Tibial nerve (tissue), 4 donors: ENCODE measurements around the gene CT47A1. TPM values are rescaled to one million over a fixed set of nuclear protein-coding genes. Genes with fewer than 3 reads are reported as not detected.
"Not testable (repeated sequence)": the region's sequence is repeated elsewhere in the genome, so short reads cannot be mapped to it uniquely, and the experiment has no call there.

Source experiments
- DNase-seq, 2 donors: peaks; one replicate each; pipeline ENCODE4 v3.0.0-alpha.2; 2019; ENCODE audit warnings: low spot score in 2 of 2
- H3K27ac ChIP-seq, 4 donors: fragments of 200-600 bp; sonication (generic) in 3 of 4; one replicate each; pipeline ENCODE4 v1.5.1; 2017 to 2019; ENCODE audit warnings: mild to moderate bottlenecking in 1 of 4
- H3K27me3 ChIP-seq, 2 donors: fragments of 200-600 bp; sonication (generic) in 1 of 2; one replicate each; pipeline versions ENCODE4 v1.5.1 to v1.6.0; 2017 to 2019
- H3K36me3 ChIP-seq, 3 donors: fragments of 200-600 bp; sonication (generic); one replicate each; pipeline ENCODE4 v1.5.1; 2018 to 2019
- H3K4me1 ChIP-seq, 4 donors: fragments of 200-600 bp; sonication (generic) in 3 of 4; one replicate each; pipeline ENCODE4 v1.5.1; 2017 to 2019
- H3K4me3 ChIP-seq, 4 donors: fragments of 200-600 bp; sonication (generic) in 3 of 4; one replicate each; pipeline ENCODE4 v1.5.1; 2017 to 2019; ENCODE audit warnings: mild to moderate bottlenecking in 1 of 4, moderate library complexity in 1 of 4
- H3K9me3 ChIP-seq, 4 donors: fragments of 200-600 bp; sonication (generic) in 3 of 4; one replicate each; pipeline ENCODE4 v1.5.1; 2017 to 2019
- EP300 ChIP-seq, 2 donors: sonication (generic); formaldehyde crosslinking; IDR thresholded peaks; one replicate each; pipeline ENCODE4 v1.6.1; 2017; ENCODE audit warnings: antibody characterized with exemption in 2 of 2, mild to moderate bottlenecking in 1 of 2
- POLR2A ChIP-seq, 2 donors: fragments of 450-650 bp; IDR thresholded peaks; one replicate each; pipeline ENCODE4 v1.6.1; 2017; ENCODE audit warnings: antibody characterized with exemption in 2 of 2, mild to moderate bottlenecking in 2 of 2, moderate library complexity in 2 of 2
- WGBS, 2 donors: methylation state at CpG; one replicate each; pipeline ENCODE4 v1.1.5; 2018; 5-methylcytosine and 5-hydroxymethylcytosine counted together
- total RNA-seq, 4 donors: library from RNA; depleted of rRNA; stranded (reverse); fragments of >200 nt; gene quantifications; one replicate each; pipeline ENCODE4 v1.1.0, GENCODE V29; 2016
- TF ChIP-seq, protein P1 (sequence below), 5 experiments: fragments of 200-600 bp in 3 of 5; fragments of 450-650 bp in 2 of 5; sonication (generic) in 3 of 5; IDR thresholded peaks; one replicate each; pipeline ENCODE4 v1.5.1; 2016 to 2019; ENCODE audit warnings: antibody characterized with exemption in 5 of 5, mild to moderate bottlenecking in 3 of 5, moderate library complexity in 2 of 5

Gene CT47A1
- not detected for total RNA-seq

DNA sequence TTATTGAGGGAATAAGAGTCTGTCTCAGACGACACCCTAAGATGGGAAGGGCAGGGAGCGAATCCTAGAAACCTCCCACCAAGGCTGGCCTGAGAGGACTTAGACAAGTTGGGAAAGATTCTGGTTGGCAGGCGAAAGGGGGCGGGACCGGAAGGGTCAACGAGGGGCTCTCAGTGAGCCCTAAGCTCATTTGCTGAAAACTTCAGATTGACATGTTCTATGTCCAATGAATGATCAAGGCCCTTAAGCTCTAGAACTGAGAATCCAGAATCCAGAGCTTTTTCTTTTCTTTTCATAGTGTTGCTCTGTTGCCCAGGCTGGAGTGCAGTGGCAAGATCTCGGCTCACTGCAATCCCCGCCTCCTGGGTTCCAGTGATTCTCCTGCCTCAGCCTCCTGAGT, at the start of gene CT47A1:
Gene CT47A1 (minus strand): TSS at position 101 of the 400 bp plus-strand sequence. CDS start 231 bp downstream, outside the sequence.
- no CpG with 5 or more reads among the region's 8 CpGs for WGBS, 2 donors

DNA sequence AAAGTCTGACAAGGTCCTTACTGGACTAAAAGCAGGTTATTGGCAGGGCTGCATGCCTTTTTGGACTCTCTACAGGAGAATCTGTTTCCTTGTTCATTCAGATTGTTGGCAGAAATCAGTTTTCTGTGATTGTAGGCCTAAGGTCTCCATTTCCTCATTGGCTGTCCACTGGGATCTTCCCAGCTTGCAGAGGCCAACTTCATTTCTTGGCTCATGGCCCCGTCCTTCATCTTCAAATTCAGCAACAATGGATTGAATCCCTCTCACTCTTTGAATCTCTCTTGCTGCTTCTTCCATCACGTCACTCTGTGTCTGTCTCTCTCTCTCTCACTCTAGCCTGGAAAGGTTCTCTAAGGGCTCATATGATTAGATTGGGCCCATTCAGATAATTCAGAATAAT, 47.0 kb upstream of the CT47A1 start:
- TF ChIP-seq, protein P1, sequence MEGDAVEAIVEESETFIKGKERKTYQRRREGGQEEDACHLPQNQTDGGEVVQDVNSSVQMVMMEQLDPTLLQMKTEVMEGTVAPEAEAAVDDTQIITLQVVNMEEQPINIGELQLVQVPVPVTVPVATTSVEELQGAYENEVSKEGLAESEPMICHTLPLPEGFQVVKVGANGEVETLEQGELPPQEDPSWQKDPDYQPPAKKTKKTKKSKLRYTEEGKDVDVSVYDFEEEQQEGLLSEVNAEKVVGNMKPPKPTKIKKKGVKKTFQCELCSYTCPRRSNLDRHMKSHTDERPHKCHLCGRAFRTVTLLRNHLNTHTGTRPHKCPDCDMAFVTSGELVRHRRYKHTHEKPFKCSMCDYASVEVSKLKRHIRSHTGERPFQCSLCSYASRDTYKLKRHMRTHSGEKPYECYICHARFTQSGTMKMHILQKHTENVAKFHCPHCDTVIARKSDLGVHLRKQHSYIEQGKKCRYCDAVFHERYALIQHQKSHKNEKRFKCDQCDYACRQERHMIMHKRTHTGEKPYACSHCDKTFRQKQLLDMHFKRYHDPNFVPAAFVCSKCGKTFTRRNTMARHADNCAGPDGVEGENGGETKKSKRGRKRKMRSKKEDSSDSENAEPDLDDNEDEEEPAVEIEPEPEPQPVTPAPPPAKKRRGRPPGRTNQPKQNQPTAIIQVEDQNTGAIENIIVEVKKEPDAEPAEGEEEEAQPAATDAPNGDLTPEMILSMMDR (IDR thresholded peaks at IDR 0.05) = no peak
- TF ChIP-seq POLR2A (IDR thresholded peaks at IDR 0.05) (no peak), EP300 (IDR thresholded peaks at IDR 0.05) (no peak)
- Histone ChIP-seq H3K4me1 (no peaks in the 10 kb centered on the region), H3K4me3 (no peak overlapping the region), H3K36me3 (no peaks in the 10 kb centered on the region), H3K27me3 (no peaks in the 10 kb centered on the region), H3K27ac (no peak overlapping the region), H3K9me3 (no peaks in the 10 kb centered on the region)
- 47 to 56% methylated on average over 2 of the region's 2 CpGs for WGBS, 2 donors
- no peak for DNase-seq

More for the DNA sequence above, at the start of gene CT47A1:
- H3K4me1 ChIP-seq, H3K27me3 ChIP-seq, H3K36me3 ChIP-seq, H3K27ac ChIP-seq, H3K9me3 ChIP-seq, H3K4me3 ChIP-seq, DNase-seq: not testable (repeated sequence)

DNA sequence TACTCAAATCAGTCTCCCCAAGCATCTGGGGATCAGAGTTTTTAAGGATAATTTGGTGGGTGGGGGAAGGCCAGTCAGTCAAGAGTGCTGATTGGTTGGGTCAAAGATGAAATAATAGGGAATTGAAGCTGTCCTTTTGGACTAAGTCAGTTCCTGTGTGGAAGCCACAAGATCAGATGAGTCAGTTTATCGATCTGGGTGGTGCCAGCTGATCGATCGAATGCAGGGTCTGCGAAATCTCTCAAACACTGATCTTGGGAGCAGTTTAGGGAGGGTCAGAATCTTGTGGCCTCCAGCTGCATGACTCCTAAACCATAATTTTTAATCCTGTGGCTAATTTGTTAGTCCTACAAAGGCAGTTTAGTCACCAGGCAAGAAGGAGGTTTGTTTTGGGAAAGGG, 44.5 kb upstream of the CT47A1 start:
- TF ChIP-seq POLR2A (IDR thresholded peaks at IDR 0.05) (no peak), EP300 (IDR thresholded peaks at IDR 0.05) (no peak)
- TF ChIP-seq, protein P1 (IDR thresholded peaks at IDR 0.05) = no peak
- no peak for DNase-seq
- H3K27ac ChIP-seq = no peak overlapping the region
- H3K4me1 ChIP-seq = no peaks in the 10 kb centered on the region
- no peak overlapping the region for H3K4me3 ChIP-seq
- H3K9me3 ChIP-seq = no peaks in the 10 kb centered on the region
- 87 to 100% methylated on average over 4 of the region's 4 CpGs for WGBS, 2 donors
- H3K27me3 ChIP-seq = no peaks in the 10 kb centered on the region
- no peaks in the 10 kb centered on the region for H3K36me3 ChIP-seq

DNA sequence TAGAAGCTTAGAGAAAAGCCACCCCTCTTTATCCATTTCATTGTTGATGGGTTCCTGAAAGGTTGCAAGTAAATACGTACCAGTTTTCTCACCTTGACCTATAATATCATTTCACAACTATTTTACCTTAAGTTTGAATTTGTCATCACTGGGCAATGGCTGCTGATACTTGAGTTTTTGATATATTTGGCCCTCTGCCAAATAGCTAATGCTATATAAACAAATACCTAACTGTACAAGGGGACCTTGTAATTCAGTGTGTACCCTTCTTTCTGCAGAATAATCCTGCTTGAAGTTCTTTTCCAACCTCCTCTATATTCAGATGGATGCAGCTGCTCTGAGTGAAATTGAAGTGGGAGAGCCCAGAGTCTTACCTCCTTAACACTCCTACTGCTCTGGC, 42.9 kb upstream of the CT47A1 start:
- Histone ChIP-seq H3K4me3 (no peak overlapping the region), H3K27ac (no peak overlapping the region), H3K27me3 (no peaks in the 10 kb centered on the region), H3K36me3 (no peaks in the 10 kb centered on the region), H3K4me1 (no peaks in the 10 kb centered on the region), H3K9me3 (no peaks in the 10 kb centered on the region)
- no peak for DNase-seq
- TF ChIP-seq EP300 (IDR thresholded peaks at IDR 0.05) (no peak), POLR2A (IDR thresholded peaks at IDR 0.05) (no peak)
- TF ChIP-seq, protein P1 (IDR thresholded peaks at IDR 0.05) = no peak
- 59 to 81% methylated on average over 1 of the region's 1 CpG for WGBS, 2 donors

DNA sequence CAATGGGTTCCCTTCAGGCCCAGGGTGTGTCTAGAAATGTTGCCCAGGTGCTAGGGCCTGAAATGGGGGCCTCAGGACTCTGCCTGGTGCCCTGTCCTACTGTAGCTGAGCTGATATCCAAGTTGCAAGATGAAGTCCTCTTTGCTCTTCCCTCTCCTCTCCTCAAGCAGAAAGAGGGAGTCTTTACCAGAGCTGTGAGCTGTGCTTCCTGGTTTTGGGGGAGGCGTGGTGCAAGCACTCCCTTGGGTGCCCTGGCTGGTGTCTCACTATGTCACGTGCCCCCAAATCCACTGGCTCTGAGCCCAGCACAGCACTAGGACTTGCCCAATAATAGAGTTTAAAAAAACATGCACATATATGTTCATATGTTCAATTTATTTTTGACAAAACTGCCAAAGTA, 29.3 kb upstream of the CT47A1 start:
- no peak overlapping the region for H3K27ac ChIP-seq
- no peak overlapping the region for H3K4me3 ChIP-seq
- no peaks in the 10 kb centered on the region for H3K9me3 ChIP-seq
- WGBS, 2 donors = 50 to 77% methylated on average over 2 of the region's 2 CpGs
- no peaks in the 10 kb centered on the region for H3K27me3 ChIP-seq
- TF ChIP-seq POLR2A (IDR thresholded peaks at IDR 0.05) (no peak), EP300 (IDR thresholded peaks at IDR 0.05) (no peak)
- TF ChIP-seq, protein P1 (IDR thresholded peaks at IDR 0.05) = no peak
- DNase-seq = no peak
- peaks cover 0 to 2% (median under 1%) of the 10 kb centered on the region in 4 donors for H3K4me1 ChIP-seq
- H3K36me3 ChIP-seq = no peaks in the 10 kb centered on the region

DNA sequence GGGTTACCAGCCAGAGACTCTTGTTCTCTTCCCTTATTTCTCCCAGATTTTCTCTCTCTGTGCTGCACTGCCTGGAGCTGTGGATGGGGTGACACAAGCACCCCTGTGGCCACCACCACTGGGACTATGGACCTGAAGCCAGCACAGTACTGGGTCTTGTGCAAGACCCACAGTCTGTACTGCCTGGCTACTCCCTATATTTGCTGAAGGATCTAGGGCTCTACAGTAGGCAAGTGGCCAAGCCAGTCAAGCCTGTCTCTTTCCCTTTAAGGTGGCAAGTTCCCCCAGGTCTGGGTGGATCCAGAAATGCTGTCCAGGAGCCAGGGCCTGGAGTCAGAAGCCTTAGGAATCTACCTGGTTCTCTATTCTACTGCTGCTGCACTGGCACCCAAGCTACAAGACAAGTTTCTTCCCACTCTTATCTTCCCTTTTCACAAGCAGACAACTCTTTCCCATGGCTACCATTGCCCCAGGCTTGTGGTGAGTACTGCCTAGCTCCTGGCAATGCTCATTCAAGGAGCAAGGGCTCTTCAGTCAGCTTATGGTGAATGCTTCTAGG, 28.4 kb upstream of the CT47A1 start:
- no peak for DNase-seq
- Histone ChIP-seq H3K4me1 (peaks cover 0 to 9% (median 2%) of the 10 kb centered on the region in 4 donors), H3K27ac (no peak overlapping the region), H3K36me3 (no peaks in the 10 kb centered on the region), H3K27me3 (no peaks in the 10 kb centered on the region), H3K9me3 (no peaks in the 10 kb centered on the region), H3K4me3 (no peak overlapping the region)
- TF ChIP-seq, protein P1 (IDR thresholded peaks at IDR 0.05) = no peak
- TF ChIP-seq POLR2A (IDR thresholded peaks at IDR 0.05) = no peak
- no peak for TF ChIP-seq EP300 (IDR thresholded peaks at IDR 0.05)
